PFSK-1 (cell line): ENCODE data around the gene CRIP1.

Experiments used
- FOXP2 ChIP-seq: optimal IDR thresholded peaks from 2 replicates; pipeline ENCODE3; 2011; ENCODE audit warnings: borderline replicate concordance, control low read depth, inconsistent platforms; ENCODE audit not compliant: insufficient read depth; ENCODE audit errors: extremely low read length, extremely low read depth
- POLR2AphosphoS5 ChIP-seq: IDR thresholded peaks from 2 replicates; pipeline ENCODE4 v1.6.1; 2012; ENCODE audit warnings: low read depth, mild to moderate bottlenecking, control low read depth, low read length, moderate library complexity
- REST ChIP-seq, 2 experiments: IDR thresholded peaks; 2 replicates each; pipeline versions ENCODE4 v1.6.1 to v1.8.0; 2011 to 2012; ENCODE audit warnings: low read depth in 2 of 2, low read length in 2 of 2, control low read depth in 1 of 2, inconsistent platforms in 1 of 2, mild to moderate bottlenecking in 1 of 2, moderate library complexity in 1 of 2; ENCODE audit not compliant: insufficient read depth in 1 of 2
- TAF1 ChIP-seq: IDR thresholded peaks from 2 replicates; pipeline ENCODE4 v1.6.1; 2012; ENCODE audit warnings: low read length, control low read depth, borderline replicate concordance; ENCODE audit not compliant: insufficient read depth

GRCh38 chr14:105442125-105442524 is 44.6 kb upstream of the CRIP1 start:
- TF ChIP-seq POLR2AphosphoS5: no peak
- no peak for TF ChIP-seq TAF1
- no peak for TF ChIP-seq REST (IDR thresholded peaks at IDR 0.05; ENCODE audit: insufficient read depth in 1 of 2, low read depth in 2 of 2, low read length in 2 of 2)
- no peak for TF ChIP-seq FOXP2
